Neural crest cell (in vitro differentiated cells): Measurements from ENCODE around the gene ADRA2C. TPM values are rescaled to one million over a fixed set of nuclear protein-coding genes. Genes with fewer than 3 reads are reported as not detected.

Experiments used
- DNase-seq: peaks from one replicate; pipeline ENCODE4 v3.0.0; 2021; ENCODE audit warnings: low read depth, mixed read lengths, low spot score
- H3K27ac Mint-ChIP-seq: one replicate; pipeline ENCODE4 v1.8.0; 2021; ENCODE audit warnings: mild to moderate bottlenecking, mixed read lengths; ENCODE audit not compliant: unreplicated experiment
- H3K27me3 Mint-ChIP-seq: 2 replicates; pipeline ENCODE4 v1.8.0; 2021; ENCODE audit warnings: low read depth, mild to moderate bottlenecking, mixed read lengths
- H3K36me3 Mint-ChIP-seq: 2 replicates; pipeline ENCODE4 v1.8.0; 2021; ENCODE audit warnings: low read depth, mild to moderate bottlenecking, mixed read lengths
- H3K4me1 Mint-ChIP-seq: 2 replicates; pipeline ENCODE4 v1.8.0; 2021; ENCODE audit warnings: mixed read lengths
- H3K4me3 Mint-ChIP-seq: one replicate; pipeline ENCODE4 v1.8.0; 2021; ENCODE audit warnings: mild to moderate bottlenecking, mixed read lengths
- H3K9me3 Mint-ChIP-seq: 2 replicates; pipeline ENCODE4 v1.8.0; 2021; ENCODE audit warnings: mixed read lengths
- total RNA-seq: library from RNA; stranded (reverse); gene quantifications from 2 replicates; pipeline ENCODE4 v1.2.1, GENCODE V29; 2021
- TF ChIP-seq, protein P1 (sequence below): fragments of 200-600 bp; sonication (generic); conservative IDR thresholded peaks from 2 replicates; pipeline ENCODE4 v1.5.0; 2021; ENCODE audit warnings: antibody characterized with exemption, mild to moderate bottlenecking

The ADRA2C gene
- total RNA-seq, 1 donor from 2014 or later: 6.1 TPM

DNA sequence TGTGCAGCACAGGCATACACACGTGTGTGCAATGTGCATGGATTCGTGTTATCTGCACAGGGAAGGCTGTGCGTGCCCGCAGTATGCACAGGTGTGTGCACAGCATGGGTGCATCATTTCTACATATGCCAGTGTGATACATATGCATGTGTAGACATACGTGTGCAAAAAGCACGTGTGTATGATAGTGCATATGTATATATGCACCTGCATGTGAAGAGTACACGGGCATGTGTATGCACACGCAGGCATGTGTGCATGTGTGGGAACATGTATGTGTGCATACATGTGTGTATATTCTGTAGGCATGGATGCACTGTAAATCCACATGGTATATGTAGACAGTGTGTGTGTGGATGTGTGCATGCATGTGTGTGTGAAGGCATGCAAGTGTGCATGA is 3.9 kb upstream of the ADRA2C start:
- no peak overlapping the region for H3K27ac Mint-ChIP-seq
- H3K27me3 Mint-ChIP-seq: peaks cover 14% of the 10 kb centered on the region
- TF ChIP-seq, protein P1, sequence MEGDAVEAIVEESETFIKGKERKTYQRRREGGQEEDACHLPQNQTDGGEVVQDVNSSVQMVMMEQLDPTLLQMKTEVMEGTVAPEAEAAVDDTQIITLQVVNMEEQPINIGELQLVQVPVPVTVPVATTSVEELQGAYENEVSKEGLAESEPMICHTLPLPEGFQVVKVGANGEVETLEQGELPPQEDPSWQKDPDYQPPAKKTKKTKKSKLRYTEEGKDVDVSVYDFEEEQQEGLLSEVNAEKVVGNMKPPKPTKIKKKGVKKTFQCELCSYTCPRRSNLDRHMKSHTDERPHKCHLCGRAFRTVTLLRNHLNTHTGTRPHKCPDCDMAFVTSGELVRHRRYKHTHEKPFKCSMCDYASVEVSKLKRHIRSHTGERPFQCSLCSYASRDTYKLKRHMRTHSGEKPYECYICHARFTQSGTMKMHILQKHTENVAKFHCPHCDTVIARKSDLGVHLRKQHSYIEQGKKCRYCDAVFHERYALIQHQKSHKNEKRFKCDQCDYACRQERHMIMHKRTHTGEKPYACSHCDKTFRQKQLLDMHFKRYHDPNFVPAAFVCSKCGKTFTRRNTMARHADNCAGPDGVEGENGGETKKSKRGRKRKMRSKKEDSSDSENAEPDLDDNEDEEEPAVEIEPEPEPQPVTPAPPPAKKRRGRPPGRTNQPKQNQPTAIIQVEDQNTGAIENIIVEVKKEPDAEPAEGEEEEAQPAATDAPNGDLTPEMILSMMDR: no peak
- no peaks in the 10 kb centered on the region for H3K9me3 Mint-ChIP-seq
- H3K4me3 Mint-ChIP-seq: no peak overlapping the region
- H3K36me3 Mint-ChIP-seq: no peaks in the 10 kb centered on the region
- DNase-seq: no peak
- peaks cover 5% of the 10 kb centered on the region for H3K4me1 Mint-ChIP-seq

GRCh38 chr4:3762753-3763549 is 3.2 kb upstream of the ADRA2C start:
- Mint-ChIP-seq H3K4me3 (no peak overlapping the region), H3K9me3 (no peaks in the 10 kb centered on the region), H3K36me3 (no peaks in the 10 kb centered on the region), H3K27ac (no peak overlapping the region), H3K4me1 (peaks cover 9% of the 10 kb centered on the region), H3K27me3 (peaks cover 19% of the 10 kb centered on the region)
- no peak for DNase-seq
- TF ChIP-seq, protein P1: no peak

GRCh38 chr4:3765271-3766035 is 732 bp upstream of the ADRA2C start:
- H3K27ac Mint-ChIP-seq: no peak overlapping the region
- no peaks in the 10 kb centered on the region for H3K36me3 Mint-ChIP-seq
- TF ChIP-seq, protein P1: peak; percentile 52
- peak; percentile 53 for DNase-seq
- H3K4me1 Mint-ChIP-seq: peaks cover 16% of the 10 kb centered on the region
- no peaks in the 10 kb centered on the region for H3K9me3 Mint-ChIP-seq
- H3K4me3 Mint-ChIP-seq: peak overlapping the region; percentile 70
- H3K27me3 Mint-ChIP-seq: peaks cover 31% of the 10 kb centered on the region

DNA sequence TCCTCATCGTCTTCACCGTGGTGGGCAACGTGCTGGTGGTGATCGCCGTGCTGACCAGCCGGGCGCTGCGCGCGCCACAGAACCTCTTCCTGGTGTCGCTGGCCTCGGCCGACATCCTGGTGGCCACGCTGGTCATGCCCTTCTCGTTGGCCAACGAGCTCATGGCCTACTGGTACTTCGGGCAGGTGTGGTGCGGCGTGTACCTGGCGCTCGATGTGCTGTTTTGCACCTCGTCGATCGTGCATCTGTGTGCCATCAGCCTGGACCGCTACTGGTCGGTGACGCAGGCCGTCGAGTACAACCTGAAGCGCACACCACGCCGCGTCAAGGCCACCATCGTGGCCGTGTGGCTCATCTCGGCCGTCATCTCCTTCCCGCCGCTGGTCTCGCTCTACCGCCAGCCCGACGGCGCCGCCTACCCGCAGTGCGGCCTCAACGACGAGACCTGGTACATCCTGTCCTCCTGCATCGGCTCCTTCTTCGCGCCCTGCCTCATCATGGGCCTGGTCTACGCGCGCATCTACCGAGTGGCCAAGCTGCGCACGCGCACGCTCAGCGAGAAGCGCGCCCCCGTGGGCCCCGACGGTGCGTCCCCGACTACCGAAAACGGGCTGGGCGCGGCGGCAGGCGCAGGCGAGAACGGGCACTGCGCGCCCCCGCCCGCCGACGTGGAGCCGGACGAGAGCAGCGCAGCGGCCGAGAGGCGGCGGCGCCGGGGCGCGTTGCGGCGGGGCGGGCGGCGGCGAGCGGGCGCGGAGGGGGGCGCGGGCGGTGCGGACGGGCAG is 792 bp downstream of the ADRA2C start:
- H3K4me1 Mint-ChIP-seq: peaks cover 25% of the 10 kb centered on the region
- DNase-seq: peak; percentile 22
- no peak overlapping the region for H3K27ac Mint-ChIP-seq
- TF ChIP-seq, protein P1: no peak
- H3K9me3 Mint-ChIP-seq: no peaks in the 10 kb centered on the region
- no peaks in the 10 kb centered on the region for H3K36me3 Mint-ChIP-seq
- H3K4me3 Mint-ChIP-seq: peak overlapping the region; percentile 84
- H3K27me3 Mint-ChIP-seq: peaks cover 31% of the 10 kb centered on the region

DNA sequence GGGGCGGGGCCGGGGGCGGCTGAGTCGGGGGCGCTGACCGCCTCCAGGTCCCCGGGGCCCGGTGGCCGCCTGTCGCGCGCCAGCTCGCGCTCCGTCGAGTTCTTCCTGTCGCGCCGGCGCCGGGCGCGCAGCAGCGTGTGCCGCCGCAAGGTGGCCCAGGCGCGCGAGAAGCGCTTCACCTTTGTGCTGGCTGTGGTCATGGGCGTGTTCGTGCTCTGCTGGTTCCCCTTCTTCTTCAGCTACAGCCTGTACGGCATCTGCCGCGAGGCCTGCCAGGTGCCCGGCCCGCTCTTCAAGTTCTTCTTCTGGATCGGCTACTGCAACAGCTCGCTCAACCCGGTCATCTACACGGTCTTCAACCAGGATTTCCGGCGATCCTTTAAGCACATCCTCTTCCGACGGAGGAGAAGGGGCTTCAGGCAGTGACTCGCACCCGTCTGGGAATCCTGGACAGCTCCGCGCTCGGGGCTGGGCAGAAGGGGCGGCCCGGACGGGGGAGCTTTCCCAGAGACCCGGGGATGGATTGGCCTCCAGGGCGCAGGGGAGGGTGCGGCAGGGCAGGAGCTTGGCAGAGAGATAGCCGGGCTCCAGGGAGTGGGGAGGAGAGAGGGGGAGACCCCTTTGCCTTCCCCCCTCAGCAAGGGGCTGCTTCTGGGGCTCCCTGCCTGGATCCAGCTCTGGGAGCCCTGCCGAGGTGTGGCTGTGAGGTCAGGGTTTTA is 1.5 kb downstream of the ADRA2C start:
- Mint-ChIP-seq H3K27me3 (peaks cover 31% of the 10 kb centered on the region), H3K4me1 (peaks cover 25% of the 10 kb centered on the region), H3K36me3 (no peaks in the 10 kb centered on the region), H3K27ac (no peak overlapping the region), H3K9me3 (no peaks in the 10 kb centered on the region), H3K4me3 (peak overlapping the region; percentile 91)
- TF ChIP-seq, protein P1: peak; percentile 56
- no peak for DNase-seq
